GM12878 (cell line): Measurements from ENCODE around the gene SH2D2A. TPM values are rescaled to one million over a fixed set of nuclear protein-coding genes. Genes with fewer than 3 reads are reported as not detected.

ENCODE experiments used
- ATAC-seq: fragments of 200-7000 bp; cut with Tn5 transposase; 3 replicates; pipeline ENCODE4 v1.9.1; 2020; ENCODE audit warnings: mild to moderate bottlenecking, moderate library complexity
- BruUV-seq: library from RNA; stranded (reverse); fragments of 400-500 nt; replicated peaks from 2 replicates; lab custom pipeline; 2021; lab: Mats Ljungman, UMichigan
- CTCF ChIA-PET: fragments of 300-600 bp; sonication (Branson Sonifier 250); formaldehyde crosslinking; extraction: SDS; loops from one replicate; lab custom pipeline; 2021; ENCODE audit warnings: inconsistent platforms; lab: Yijun Ruan, JAX
- POLR2A ChIA-PET: fragments of 350-600 bp; formaldehyde crosslinking; extraction: SDS; loops from one replicate; lab custom pipeline; 2021; ENCODE audit warnings: inconsistent platforms; lab: Charles Lee
- RAD21 ChIA-PET: fragments of 300-600 bp; sonication (Branson Sonifier 250); formaldehyde crosslinking; loops from one replicate; lab custom pipeline; 2023; ENCODE audit warnings: antibody characterized with exemption; ENCODE audit not compliant: unreplicated experiment; lab: Charles Lee
- SMC1A ChIA-PET: fragments of 300-600 bp; sonication (Branson Sonifier 250); formaldehyde crosslinking; loops from one replicate; lab custom pipeline; 2023; ENCODE audit not compliant: unreplicated experiment, uncharacterized antibody; lab: Charles Lee
- DNase-seq: peaks from one replicate; pipeline ENCODE4 v3.0.0-alpha.2; 2011; ENCODE audit warnings: low read depth, low spot score
- FAIRE-seq: peaks from 3 replicates; lab custom pipeline; 2011; peaks lifted over from hg19 to GRCh38; lab: Jason Lieb, UNC
- H2AFZ ChIP-seq: 2 replicates; pipeline ENCODE4 v1.6.0; 2011; ENCODE audit warnings: low read depth, low read length, control low read depth; ENCODE audit not compliant: control insufficient read depth
- H3K27ac ChIP-seq: 2 replicates; pipeline ENCODE4 v1.5.1; 2011; ENCODE audit warnings: control low read depth; ENCODE audit not compliant: control insufficient read depth, insufficient read depth
- H3K27me3 ChIP-seq, 2 experiments: replicated peaks in 1 of 2; 2 replicates each; pipeline versions ENCODE4 v1.6.0 to v1.6.1; 2011; ENCODE audit warnings: low read length in 1 of 2; ENCODE audit not compliant: control insufficient read depth in 2 of 2, insufficient read depth in 2 of 2
- H3K36me3 ChIP-seq, 2 experiments: 2 replicates each; pipeline ENCODE4 v1.5.1; 2011; ENCODE audit warnings: low read length in 1 of 2; ENCODE audit not compliant: control insufficient read depth in 2 of 2, insufficient read depth in 2 of 2
- H3K4me1 ChIP-seq: 2 replicates; pipeline ENCODE4 v1.6.1; 2011; ENCODE audit warnings: mild to moderate bottlenecking, low read length, moderate library complexity, mixed read lengths; ENCODE audit not compliant: control insufficient read depth, insufficient read depth
- H3K4me2 ChIP-seq: 2 replicates; pipeline ENCODE4 v1.6.0; 2011; ENCODE audit warnings: control low read depth; ENCODE audit not compliant: control insufficient read depth, insufficient read depth
- H3K4me3 ChIP-seq: fragments of 200-600 bp; sonication (generic); 2 replicates; pipeline ENCODE4 v1.5.1; 2016
- H3K79me2 ChIP-seq: 2 replicates; pipeline ENCODE4 v1.6.0; 2011; ENCODE audit warnings: low read length; ENCODE audit not compliant: control insufficient read depth, insufficient read depth
- H3K9ac ChIP-seq: 2 replicates; pipeline ENCODE4 v1.8.0; 2011; ENCODE audit warnings: low read length, control low read depth, mixed read lengths; ENCODE audit not compliant: control insufficient read depth, insufficient read depth
- H3K9me3 ChIP-seq: replicated peaks from 3 replicates; pipeline ENCODE4 v1.5.1; 2011; ENCODE audit warnings: mild to moderate bottlenecking, low read length; ENCODE audit not compliant: control insufficient read depth, insufficient read depth
- H4K20me1 ChIP-seq: 2 replicates; pipeline ENCODE4 v1.6.0; 2011; ENCODE audit not compliant: control insufficient read depth, insufficient read depth
- ATF7 ChIP-seq: fragments of 450-650 bp; IDR thresholded peaks from 2 replicates; pipeline ENCODE4 v1.6.1; 2016; ENCODE audit warnings: low read depth, mild to moderate bottlenecking
- MXI1 ChIP-seq: fragments of 150-350 bp; IDR thresholded peaks from 2 replicates; pipeline ENCODE4 v1.6.1; 2011; ENCODE audit warnings: low read depth, mild to moderate bottlenecking, inconsistent platforms, low read length, improper control_type of control experiment
- POLR2AphosphoS5 ChIP-seq: IDR thresholded peaks from 2 replicates; pipeline ENCODE4 v1.6.1; 2011; ENCODE audit warnings: mild to moderate bottlenecking, low read length, inconsistent platforms
- SP1 ChIP-seq: IDR thresholded peaks from one replicate; pipeline ENCODE4 v1.6.1; 2011; ENCODE audit warnings: low read depth, low read length
- SREBF2 ChIP-seq: IDR thresholded peaks from 2 replicates; pipeline ENCODE4 v1.6.1; 2012; ENCODE audit warnings: mild to moderate bottlenecking, low read length
- ZSCAN29 ChIP-seq: fragments of 450-650 bp; IDR thresholded peaks from 2 replicates; pipeline ENCODE4 v1.6.1; 2017; ENCODE audit warnings: mild to moderate bottlenecking, moderate library complexity
- WGBS: methylation state at CpG from one replicate; pipeline ENCODE4 v1.1.6; 2016; ENCODE audit warnings: low lambda C conversion rate; ENCODE audit not compliant: insufficient replicate concordance, insufficient coverage; ENCODE audit errors: missing lambda C conversion rate; 5-methylcytosine and 5-hydroxymethylcytosine counted together
- in situ Hi-C: fragments of 300-500 bp; cut with MboI; formaldehyde crosslinking; loops from 9 replicates; pipeline ENCODE4 v1.14.3; 2018; ENCODE audit warnings: mixed read lengths
- intact Hi-C: fragments of 100-400 bp; cut with micrococcal nuclease; formaldehyde crosslinking; loops from one replicate; pipeline ENCODE4 v1.14.2; 2022; ENCODE audit not compliant: unreplicated experiment
- polyA plus RNA-seq, 11 experiments: library from polyadenylated mRNA; depleted of rRNA in 4 of 11; unstranded in 6 of 11; stranded (reverse) in 5 of 11; fragments of >200 nt; fragmentation: Nextera tagmentation in 4 of 11; fragmentation: Illumina TruSeq in 1 of 11; extraction: Ambion mirVana in 4 of 11; extraction: Trizol in 1 of 11; gene quantifications; 1 replicate in 1 of 11; 2 replicates in 10 of 11; pipeline versions ENCODE4 v1.2.1 to v1.2.3, GENCODE V29; 2011 to 2016; ENCODE audit warnings: inconsistent platforms in 2 of 11, missing spikeins in 2 of 11, low read depth in 1 of 11
- total RNA-seq, 4 experiments: library from RNA; depleted of rRNA in 3 of 4; stranded (reverse); fragments of >200 nt in 3 of 4; fragmentation: Illumina TruSeq in 1 of 4; extraction: Trizol in 1 of 4; gene quantifications; 2 replicates each; pipeline versions ENCODE4 v1.2.1 to v1.2.3, GENCODE V29; 2013 to 2021
- TF ChIP-seq, protein P1 (sequence below): IDR thresholded peaks from 2 replicates; pipeline ENCODE4 v1.6.1; 2012; ENCODE audit warnings: low read length, inconsistent platforms
- TF ChIP-seq, protein P2 (sequence below): fragments of 450-650 bp; conservative IDR thresholded peaks from 2 replicates; pipeline ENCODE4 v1.6.1; 2017; ENCODE audit warnings: mild to moderate bottlenecking, moderate library complexity
- TF ChIP-seq, protein P3 (sequence below): IDR thresholded peaks from 2 replicates; pipeline ENCODE4 v1.6.1; 2011; ENCODE audit warnings: low read depth, low read length, improper control_type of control experiment, borderline replicate concordance

The SH2D2A gene
- total and polyA plus RNA-seq, 10 of the 15 experiments (the other 5 are each of a cell fraction or from before 2014, with no cell fraction given), result 0.72 to 15.9 (median 7.0) TPM

DNA sequence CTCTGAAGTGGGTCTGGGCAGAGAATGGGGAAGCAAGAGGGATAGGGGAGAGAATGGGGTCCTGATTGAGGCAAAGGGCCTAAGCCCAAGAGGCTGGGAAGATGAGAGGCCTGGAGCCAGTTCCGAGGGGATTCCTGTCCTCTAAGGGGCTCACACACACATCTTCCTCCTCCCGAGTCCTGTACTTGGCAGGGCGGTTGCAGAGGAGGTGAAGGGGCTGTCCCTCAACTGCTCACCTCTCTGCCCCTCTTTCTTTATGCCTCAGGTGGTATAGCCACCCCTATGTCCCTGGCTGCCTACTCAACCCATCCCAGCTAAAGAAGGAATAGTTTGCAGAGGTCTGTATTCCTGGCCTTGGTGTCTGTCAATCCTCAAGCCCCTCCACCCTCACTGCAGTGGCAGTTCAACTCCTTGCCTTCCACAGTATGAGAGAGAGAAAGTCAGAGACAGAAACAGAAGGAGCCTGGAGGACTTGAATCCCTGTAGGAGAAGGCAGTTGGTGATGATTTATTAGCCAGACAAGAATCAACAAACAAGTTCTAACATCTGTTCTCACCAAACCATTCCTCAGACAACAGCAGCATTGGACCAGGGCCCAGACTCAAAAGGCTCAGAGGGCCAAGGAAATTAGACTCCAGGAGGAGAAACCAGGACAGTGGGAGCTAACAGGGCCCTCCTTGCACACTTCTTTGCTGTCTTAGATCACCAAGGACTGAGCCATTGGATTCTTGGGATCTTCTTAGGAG is 10.7 kb downstream of the SH2D2A start:
- FAIRE-seq, result no peak
- H3K36me3 ChIP-seq, result peaks cover 3 to 4% of the 10 kb centered on the region in 2 experiments; a peak in 3 of 4 replicates
- no peak for DNase-seq
- TF ChIP-seq ATF7, result no peak
- TF ChIP-seq ZSCAN29, result no peak
- no peak for TF ChIP-seq SP1
- TF ChIP-seq, protein P1, sequence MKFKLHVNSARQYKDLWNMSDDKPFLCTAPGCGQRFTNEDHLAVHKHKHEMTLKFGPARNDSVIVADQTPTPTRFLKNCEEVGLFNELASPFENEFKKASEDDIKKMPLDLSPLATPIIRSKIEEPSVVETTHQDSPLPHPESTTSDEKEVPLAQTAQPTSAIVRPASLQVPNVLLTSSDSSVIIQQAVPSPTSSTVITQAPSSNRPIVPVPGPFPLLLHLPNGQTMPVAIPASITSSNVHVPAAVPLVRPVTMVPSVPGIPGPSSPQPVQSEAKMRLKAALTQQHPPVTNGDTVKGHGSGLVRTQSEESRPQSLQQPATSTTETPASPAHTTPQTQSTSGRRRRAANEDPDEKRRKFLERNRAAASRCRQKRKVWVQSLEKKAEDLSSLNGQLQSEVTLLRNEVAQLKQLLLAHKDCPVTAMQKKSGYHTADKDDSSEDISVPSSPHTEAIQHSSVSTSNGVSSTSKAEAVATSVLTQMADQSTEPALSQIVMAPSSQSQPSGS, result no peak
- TF ChIP-seq SREBF2, result no peak
- TF ChIP-seq, protein P2, sequence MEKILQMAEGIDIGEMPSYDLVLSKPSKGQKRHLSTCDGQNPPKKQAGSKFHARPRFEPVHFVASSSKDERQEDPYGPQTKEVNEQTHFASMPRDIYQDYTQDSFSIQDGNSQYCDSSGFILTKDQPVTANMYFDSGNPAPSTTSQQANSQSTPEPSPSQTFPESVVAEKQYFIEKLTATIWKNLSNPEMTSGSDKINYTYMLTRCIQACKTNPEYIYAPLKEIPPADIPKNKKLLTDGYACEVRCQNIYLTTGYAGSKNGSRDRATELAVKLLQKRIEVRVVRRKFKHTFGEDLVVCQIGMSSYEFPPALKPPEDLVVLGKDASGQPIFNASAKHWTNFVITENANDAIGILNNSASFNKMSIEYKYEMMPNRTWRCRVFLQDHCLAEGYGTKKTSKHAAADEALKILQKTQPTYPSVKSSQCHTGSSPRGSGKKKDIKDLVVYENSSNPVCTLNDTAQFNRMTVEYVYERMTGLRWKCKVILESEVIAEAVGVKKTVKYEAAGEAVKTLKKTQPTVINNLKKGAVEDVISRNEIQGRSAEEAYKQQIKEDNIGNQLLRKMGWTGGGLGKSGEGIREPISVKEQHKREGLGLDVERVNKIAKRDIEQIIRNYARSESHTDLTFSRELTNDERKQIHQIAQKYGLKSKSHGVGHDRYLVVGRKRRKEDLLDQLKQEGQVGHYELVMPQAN, result no peak
- TF ChIP-seq POLR2AphosphoS5, result no peak
- TF ChIP-seq, protein P3, sequence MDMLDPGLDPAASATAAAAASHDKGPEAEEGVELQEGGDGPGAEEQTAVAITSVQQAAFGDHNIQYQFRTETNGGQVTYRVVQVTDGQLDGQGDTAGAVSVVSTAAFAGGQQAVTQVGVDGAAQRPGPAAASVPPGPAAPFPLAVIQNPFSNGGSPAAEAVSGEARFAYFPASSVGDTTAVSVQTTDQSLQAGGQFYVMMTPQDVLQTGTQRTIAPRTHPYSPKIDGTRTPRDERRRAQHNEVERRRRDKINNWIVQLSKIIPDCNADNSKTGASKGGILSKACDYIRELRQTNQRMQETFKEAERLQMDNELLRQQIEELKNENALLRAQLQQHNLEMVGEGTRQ, result no peak
- TF ChIP-seq MXI1, result no peak
- intact Hi-C loops (no loop called here), in situ Hi-C loops (no loop called here)
- no peak for ATAC-seq
- no peaks in the 10 kb centered on the region for H3K27me3 ChIP-seq
- H3K9me3 ChIP-seq, result no peaks in the 10 kb centered on the region
- H3K4me1 ChIP-seq, result peaks cover 18% of the 10 kb centered on the region
- ChIA-PET SMC1A (interaction anchor here (1.2 to 2.3 kb wide), 2 partner anchors 11 to 54 kb away, joined by 3 to 10 read pairs; partner anchors contain the start of gene NTRK1), RAD21 (interaction anchor here (0.9 to 4.4 kb wide), 3 partner anchors 25 to 39 kb away, joined by 3 to 22 read pairs (median 3); partner anchors contain the start of gene PRCC), POLR2A (no interaction called here), CTCF (interaction anchor here (1.2 to 8.5 kb wide), 6 partner anchors 9 to 116 kb away, joined by 3 to 60 read pairs (median 6); partner anchors contain the start of gene NTRK1)
- no peak overlapping the region for H3K4me3 ChIP-seq
- no peak overlapping the region for H3K4me2 ChIP-seq
- H3K79me2 ChIP-seq, result no peaks in the 10 kb centered on the region
- no peak overlapping the region for H2AFZ ChIP-seq
- H4K20me1 ChIP-seq, result no peaks in the 10 kb centered on the region
- 95% methylated on average over 3 of the region's 3 CpGs for WGBS
- H3K9ac ChIP-seq, result no peak overlapping the region
- no peak overlapping the region for H3K27ac ChIP-seq
- no TSS peak for BruUV-seq
